Activated B cell treated with CpG ODN at 0.5 μM for 24 hours (primary cell): ENCODE data around the gene SMCO3. TPM values are rescaled to one million over a fixed set of nuclear protein-coding genes. Genes with fewer than 3 reads are reported as not detected.
"Not testable (repeated sequence)": the region's sequence is repeated elsewhere in the genome, so short reads cannot be mapped to it uniquely, and the experiment has no call there.

Experiments used
- ATAC-seq: fragments of 200-7000 bp; cut with Tn5 transposase; one replicate; pipeline ENCODE4 v1.10.0; 2021; ENCODE audit warnings: low read depth, mild to moderate bottlenecking, moderate library complexity
- CTCF ChIA-PET: fragments of 350-600 bp; sonication (Branson Sonifier 250); formaldehyde crosslinking; loops from one replicate; lab custom pipeline; 2021; ENCODE audit warnings: antibody characterized with exemption; lab: Charles Lee
- POLR2A ChIA-PET: fragments of 350-600 bp; sonication (Branson Sonifier 250); formaldehyde crosslinking; loops from one replicate; lab custom pipeline; 2021; ENCODE audit warnings: antibody characterized with exemption; lab: Charles Lee
- DNase-seq: peaks from one replicate; pipeline ENCODE4 v3.0.0; 2022
- H3K27ac Mint-ChIP-seq: one replicate; pipeline ENCODE4 v1.8.0; 2020; ENCODE audit warnings: mixed read lengths
- H3K27me3 Mint-ChIP-seq: one replicate; pipeline ENCODE4 v1.8.0; 2021; ENCODE audit warnings: mixed read lengths
- H3K36me3 Mint-ChIP-seq: one replicate; pipeline ENCODE4 v1.8.0; 2021; ENCODE audit warnings: low read depth, mixed read lengths
- H3K4me1 Mint-ChIP-seq: one replicate; pipeline ENCODE4 v1.8.0; 2021; ENCODE audit warnings: mixed read lengths
- H3K4me3 Mint-ChIP-seq: one replicate; pipeline ENCODE4 v1.8.0; 2020; ENCODE audit warnings: mild to moderate bottlenecking, mixed read lengths
- H3K9me3 Mint-ChIP-seq: one replicate; pipeline ENCODE4 v1.8.0; 2020; ENCODE audit warnings: mixed read lengths
- intact Hi-C: fragments of 100-400 bp; cut with micrococcal nuclease; formaldehyde crosslinking; loops from one replicate; pipeline ENCODE4 v1.15.1; 2024
- total RNA-seq: library from RNA; stranded (reverse); gene quantifications from 2 replicates; pipeline ENCODE4 v1.2.3, GENCODE V29; 2022
- TF ChIP-seq, protein P1 (sequence below): fragments of 200-600 bp; IDR thresholded peaks from one replicate; pipeline ENCODE4 v1.8.0; 2022; ENCODE audit warnings: antibody characterized with exemption, mild to moderate bottlenecking

SMCO3 gene
- total RNA-seq, 1 donor from 2014 or later = not detected

DNA sequence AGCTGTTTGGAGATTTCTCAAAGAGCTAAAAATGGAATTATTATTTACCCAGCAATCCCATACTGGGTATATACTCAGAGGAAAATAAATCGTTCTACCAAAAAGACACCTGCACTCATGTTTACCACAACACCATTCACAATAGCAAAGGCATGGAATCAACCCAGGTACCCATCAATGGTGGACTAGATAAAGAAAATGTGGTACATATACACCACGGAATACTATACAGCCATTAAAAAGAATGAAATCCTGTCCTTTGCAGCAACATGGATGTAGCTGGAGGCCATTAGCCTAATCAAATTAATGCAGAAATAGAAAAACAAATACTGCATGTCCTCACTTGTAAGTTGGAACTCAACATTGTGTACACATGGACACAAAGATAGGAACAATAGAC lies 48.6 kb downstream of the SMCO3 start:
- POLR2A ChIA-PET = no interaction called here
- Mint-ChIP-seq H3K4me3 (no peak overlapping the region), H3K27me3 (no peaks in the 10 kb centered on the region), H3K4me1 (peaks cover 38% of the 10 kb centered on the region), H3K9me3 (peaks cover 22% of the 10 kb centered on the region), H3K36me3 (peaks cover 72% of the 10 kb centered on the region), H3K27ac (no peak overlapping the region)
- TF ChIP-seq, protein P1, sequence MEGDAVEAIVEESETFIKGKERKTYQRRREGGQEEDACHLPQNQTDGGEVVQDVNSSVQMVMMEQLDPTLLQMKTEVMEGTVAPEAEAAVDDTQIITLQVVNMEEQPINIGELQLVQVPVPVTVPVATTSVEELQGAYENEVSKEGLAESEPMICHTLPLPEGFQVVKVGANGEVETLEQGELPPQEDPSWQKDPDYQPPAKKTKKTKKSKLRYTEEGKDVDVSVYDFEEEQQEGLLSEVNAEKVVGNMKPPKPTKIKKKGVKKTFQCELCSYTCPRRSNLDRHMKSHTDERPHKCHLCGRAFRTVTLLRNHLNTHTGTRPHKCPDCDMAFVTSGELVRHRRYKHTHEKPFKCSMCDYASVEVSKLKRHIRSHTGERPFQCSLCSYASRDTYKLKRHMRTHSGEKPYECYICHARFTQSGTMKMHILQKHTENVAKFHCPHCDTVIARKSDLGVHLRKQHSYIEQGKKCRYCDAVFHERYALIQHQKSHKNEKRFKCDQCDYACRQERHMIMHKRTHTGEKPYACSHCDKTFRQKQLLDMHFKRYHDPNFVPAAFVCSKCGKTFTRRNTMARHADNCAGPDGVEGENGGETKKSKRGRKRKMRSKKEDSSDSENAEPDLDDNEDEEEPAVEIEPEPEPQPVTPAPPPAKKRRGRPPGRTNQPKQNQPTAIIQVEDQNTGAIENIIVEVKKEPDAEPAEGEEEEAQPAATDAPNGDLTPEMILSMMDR = no peak
- no peak for DNase-seq
- CTCF ChIA-PET = no interaction called here
- ATAC-seq = no peak
- intact Hi-C loops = no loop called here

DNA sequence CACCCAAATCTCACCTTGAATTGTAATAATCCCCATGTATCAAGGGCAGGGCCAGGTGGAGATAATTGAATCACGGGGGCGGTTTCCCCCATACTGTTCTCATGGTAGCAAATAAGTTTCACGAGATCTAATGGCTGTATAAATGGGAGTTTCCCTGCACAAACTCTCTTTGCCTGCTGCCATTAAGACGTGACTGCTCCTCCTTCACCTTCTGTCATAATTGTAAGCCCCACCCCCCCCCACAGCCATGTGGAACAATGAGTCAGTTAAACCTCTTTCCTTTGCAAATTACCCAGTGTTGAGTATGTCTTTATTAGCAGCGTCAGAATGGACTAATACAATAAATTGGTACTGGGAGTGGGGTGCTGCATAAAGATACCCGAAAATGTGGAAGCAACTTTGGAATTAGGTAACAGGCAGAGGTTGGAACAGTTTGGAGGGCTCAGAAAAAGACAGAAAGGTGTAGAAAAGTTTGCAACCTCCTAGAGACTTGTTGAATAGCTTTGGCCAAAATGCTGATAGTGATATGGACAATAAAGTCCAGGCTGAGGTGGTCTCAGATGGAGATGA lies 54.2 kb downstream of the SMCO3 start:
- H3K27me3 Mint-ChIP-seq, ATAC-seq, intact Hi-C loops, DNase-seq, POLR2A ChIA-PET, H3K4me3 Mint-ChIP-seq, CTCF ChIA-PET, H3K27ac Mint-ChIP-seq: not testable (repeated sequence)
- peaks cover 45% of the 10 kb centered on the region for H3K36me3 Mint-ChIP-seq
- H3K4me1 Mint-ChIP-seq = peaks cover 16% of the 10 kb centered on the region
- peaks cover 18% of the 10 kb centered on the region for H3K9me3 Mint-ChIP-seq

DNA sequence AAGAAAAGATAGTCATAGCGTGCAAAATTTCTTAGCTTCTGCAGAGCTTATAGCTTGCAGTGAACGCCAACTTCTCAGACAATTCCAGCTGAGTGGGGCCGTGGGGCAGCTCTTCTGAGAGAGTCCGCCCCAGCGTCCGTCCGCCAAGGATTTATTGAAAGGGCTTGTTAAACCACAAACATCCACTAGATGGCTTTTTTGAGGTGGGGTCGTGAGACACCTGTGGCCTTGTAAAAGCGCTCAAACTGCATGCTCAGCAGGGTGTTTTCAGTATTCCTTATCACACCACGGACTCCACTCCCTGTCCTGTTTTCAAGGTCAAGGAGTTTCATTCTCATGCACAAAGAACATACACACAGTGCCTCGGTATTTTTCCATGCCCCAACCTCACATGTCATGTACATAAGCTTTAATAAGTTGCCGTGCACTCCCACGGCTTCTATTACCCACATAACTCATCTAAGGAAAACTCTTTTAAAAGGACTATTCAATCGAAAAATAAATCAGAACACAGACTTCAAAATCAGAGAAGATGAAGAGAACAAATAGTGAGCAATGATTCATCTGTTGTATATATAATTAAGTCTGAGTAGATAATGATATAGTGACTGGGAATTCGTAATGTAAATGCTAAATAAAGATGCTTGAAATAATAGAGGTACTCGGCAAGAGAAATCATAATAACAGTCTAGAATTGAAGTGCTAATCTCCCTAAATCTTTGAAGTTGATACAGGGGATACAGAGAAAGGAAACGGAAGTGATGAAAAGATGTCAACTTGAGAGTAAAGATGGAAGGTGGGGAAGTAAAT lies 57.4 kb downstream of the SMCO3 start:
- H3K4me1 Mint-ChIP-seq = peaks cover 8% of the 10 kb centered on the region
- DNase-seq (no peak), ATAC-seq (no peak)
- CTCF ChIA-PET = no interaction called here
- H3K27me3 Mint-ChIP-seq = no peaks in the 10 kb centered on the region
- H3K27ac Mint-ChIP-seq = no peak overlapping the region
- H3K9me3 Mint-ChIP-seq = peaks cover 13% of the 10 kb centered on the region
- peaks cover 37% of the 10 kb centered on the region for H3K36me3 Mint-ChIP-seq
- intact Hi-C loops = no loop called here
- H3K4me3 Mint-ChIP-seq = no peak overlapping the region
- POLR2A ChIA-PET = interaction anchor here (2.8 kb wide), 1 partner anchor 14 kb away, joined by 9 read pairs; a partner anchor contains a TSS
- TF ChIP-seq, protein P1 = no peak

Other genes starting within 250 kb of the SMCO3 start
- 0.33 and 0.56 TPM in 2 replicates for gene PLBD1, start 246.3 kb downstream of the SMCO3 start, total RNA-seq
- 0.22 and 0.32 TPM in 2 replicates for gene GUCY2C, start 117.6 kb downstream of the SMCO3 start, total RNA-seq
- 86.3 and 89.4 TPM in 2 replicates for gene WBP11, start 10.7 kb downstream of the SMCO3 start, total RNA-seq
- gene C12orf60, start 10.5 kb downstream of the SMCO3 start, total RNA-seq = 0.64 and 0.69 TPM in 2 replicates
- not detected in 2 replicates for gene ART4, start 29.3 kb upstream of the SMCO3 start, total RNA-seq
- not detected in 2 replicates for gene MGP, start 71.7 kb upstream of the SMCO3 start, total RNA-seq
- gene ERP27, start 124.4 kb upstream of the SMCO3 start, total RNA-seq = 3.8 and 5.4 TPM in 2 replicates
- 680 and 738 TPM in 2 replicates for gene ARHGDIB, start 147.4 kb upstream of the SMCO3 start, total RNA-seq
- not detected in 2 replicates for gene PDE6H, start 158.9 kb upstream of the SMCO3 start, total RNA-seq